H1 (cell line): ENCODE measurements around the gene MID1. TPM values are rescaled to one million over a fixed set of nuclear protein-coding genes. Genes with fewer than 3 reads are reported as not detected.

Source experiments
- ASH2L ChIP-seq: fragments of 200-600, 300-600 bp; sonication (generic); IDR thresholded peaks from one replicate; pipeline ENCODE4 v1.7.1; 2017; ENCODE audit warnings: low read length
- JUND ChIP-seq: IDR thresholded peaks from 2 replicates; pipeline ENCODE4 v1.6.1; 2011; ENCODE audit warnings: mild to moderate bottlenecking, improper control_type of control experiment, low read length
- MAFK ChIP-seq: IDR thresholded peaks from 2 replicates; pipeline ENCODE4 v1.6.1; 2012; ENCODE audit warnings: low read depth, mild to moderate bottlenecking, improper control_type of control experiment, low read length
- MAX ChIP-seq: IDR thresholded peaks from 2 replicates; pipeline ENCODE4 v1.6.1; 2012; ENCODE audit warnings: inconsistent platforms
- RXRA ChIP-seq: IDR thresholded peaks from 2 replicates; pipeline ENCODE4 v1.6.1; 2011; ENCODE audit warnings: low read depth, mild to moderate bottlenecking, low read length, moderate library complexity; ENCODE audit not compliant: insufficient read depth
- SRF ChIP-seq: IDR thresholded peaks from 2 replicates; pipeline ENCODE4 v1.6.1; 2011; ENCODE audit warnings: mild to moderate bottlenecking, low read depth, low read length, moderate library complexity
- TCF12 ChIP-seq: IDR thresholded peaks from 2 replicates; pipeline ENCODE4 v1.6.1; 2011; ENCODE audit warnings: low read depth, mild to moderate bottlenecking, low read length
- ZNF274 ChIP-seq: IDR thresholded peaks from 2 replicates; pipeline ENCODE4 v1.7.0; 2012; ENCODE audit warnings: low read length, borderline replicate concordance; ENCODE audit errors: extremely low read depth
- polyA plus RNA-seq, 7 experiments: library from polyadenylated mRNA; depleted of rRNA in 3 of 7; stranded (reverse) in 5 of 7; unstranded in 2 of 7; fragments of >200 nt in 5 of 7; fragments of 200-250 nt in 2 of 7; gene quantifications; 1 replicate in 5 of 7; 2 replicates in 1 of 7; 4 replicates in 1 of 7; pipeline versions ENCODE4 v1.2.1 to v1.2.3, GENCODE V29; 2011 to 2013; ENCODE audit warnings: missing spikeins in 2 of 7, mixed read lengths in 2 of 7
- total RNA-seq: library from RNA; stranded (reverse); fragmentation: NEBNext Ultra II Directional; extraction: Animal tissue kit (Norgen Biotek cat#: 25700); gene quantifications from 2 replicates; pipeline ENCODE4 v1.2.1, GENCODE V29; 2021

MID1 gene
- total and polyA plus RNA-seq, 2 of the 8 experiments (the other 6 are each of a cell fraction or from before 2014, with no cell fraction given), result 12.9 to 54.3 TPM

GRCh38 chrX:10566716-10567097, 53.7 kb downstream of the MID1 start (continued):
- TF ChIP-seq ZNF274 (no peak), MAFK (no peak), ASH2L (no peak), JUND (no peak), MAX (no peak), TCF12 (no peak), SRF (no peak), RXRA (no peak)
- TF ChIP-seq, all 59 proteins: peak for 0
